WTC11 (cell line): Measurements from ENCODE around the gene AMOT.

Experiments
- CREB1 ChIP-seq: sonication (generic); formaldehyde crosslinking; IDR thresholded peaks from 2 replicates; pipeline ENCODE4 v1.8.0; 2023; ENCODE audit warnings: mild to moderate bottlenecking, missing genetic modification reagents
- CTCF ChIP-seq: fragments of 200-600 bp; IDR thresholded peaks from 2 replicates; pipeline ENCODE4 v1.8.0; 2022; ENCODE audit warnings: antibody characterized with exemption
- ELF4 ChIP-seq: sonication (generic); formaldehyde crosslinking; IDR thresholded peaks from 2 replicates; pipeline ENCODE4 v1.8.1; 2022; ENCODE audit warnings: low read depth, mild to moderate bottlenecking, moderate library complexity, missing genetic modification reagents
- FOXP1 ChIP-seq: sonication (generic); formaldehyde crosslinking; IDR thresholded peaks from 2 replicates; pipeline ENCODE4 v1.8.0; 2022; ENCODE audit warnings: missing genetic modification reagents, mild to moderate bottlenecking, moderate library complexity, borderline replicate concordance
- IRF1 ChIP-seq: sonication (generic); formaldehyde crosslinking; IDR thresholded peaks from 2 replicates; pipeline ENCODE4 v1.8.0; 2023; ENCODE audit warnings: missing genetic modification reagents
- SMAD4 ChIP-seq: sonication (generic); formaldehyde crosslinking; IDR thresholded peaks from 2 replicates; pipeline ENCODE4 v1.8.0; 2022; ENCODE audit warnings: mild to moderate bottlenecking, missing genetic modification reagents
- TF ChIP-seq, protein P1 (sequence below): sonication (generic); formaldehyde crosslinking; IDR thresholded peaks from 2 replicates; pipeline ENCODE4 v1.8.1; 2023; ENCODE audit warnings: mild to moderate bottlenecking, moderate library complexity, missing genetic modification reagents

DNA sequence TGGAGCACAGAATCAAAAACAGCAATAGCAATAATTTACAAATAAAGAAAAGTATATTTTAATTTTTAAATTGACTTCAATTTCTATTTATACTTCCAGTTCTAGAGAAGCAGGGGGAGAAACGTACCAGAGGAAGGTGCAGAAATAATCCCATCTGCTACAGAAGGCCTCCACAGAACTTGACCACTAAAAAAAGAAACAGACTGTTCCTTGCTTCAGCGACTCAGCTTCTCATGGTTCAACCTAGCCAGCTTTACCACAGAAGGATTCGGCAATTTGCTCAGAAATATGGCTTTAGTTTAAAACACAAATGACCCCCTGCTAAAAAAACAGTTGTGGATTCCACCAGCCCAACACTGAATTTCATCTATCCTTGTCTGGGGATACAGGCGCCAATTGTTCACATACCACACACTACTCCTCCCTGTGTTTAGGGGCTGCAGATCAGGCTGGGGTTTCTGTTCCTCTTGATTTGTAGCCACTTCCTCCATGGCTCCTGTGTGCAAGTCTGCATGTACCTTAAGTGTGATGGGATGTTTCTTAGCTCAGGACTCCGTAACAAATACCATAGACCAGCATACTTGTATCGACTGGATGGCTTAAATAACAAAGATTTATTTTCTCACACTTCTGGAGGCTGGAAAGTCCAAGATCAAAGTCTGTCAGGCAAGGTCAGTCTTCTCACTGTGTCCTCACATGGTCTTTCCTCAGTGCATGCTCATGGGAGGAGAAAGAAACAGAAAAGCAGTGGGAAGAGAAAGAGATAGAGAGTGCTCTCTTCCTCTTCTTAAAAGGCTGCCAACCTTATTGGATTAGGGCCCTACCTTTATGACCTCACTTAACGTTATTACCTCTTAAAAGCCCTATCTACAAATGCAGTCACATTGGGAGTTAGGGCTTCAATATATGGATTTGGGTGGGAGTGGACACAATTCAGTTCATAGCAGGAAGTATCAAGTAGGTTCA lies 79.1 kb downstream of the AMOT start:
- no peak for TF ChIP-seq CTCF
- no peak for TF ChIP-seq SMAD4 (CRISPR knock-in tag)
- no peak for TF ChIP-seq ELF4 (CRISPR knock-in tag)
- TF ChIP-seq, protein P1, sequence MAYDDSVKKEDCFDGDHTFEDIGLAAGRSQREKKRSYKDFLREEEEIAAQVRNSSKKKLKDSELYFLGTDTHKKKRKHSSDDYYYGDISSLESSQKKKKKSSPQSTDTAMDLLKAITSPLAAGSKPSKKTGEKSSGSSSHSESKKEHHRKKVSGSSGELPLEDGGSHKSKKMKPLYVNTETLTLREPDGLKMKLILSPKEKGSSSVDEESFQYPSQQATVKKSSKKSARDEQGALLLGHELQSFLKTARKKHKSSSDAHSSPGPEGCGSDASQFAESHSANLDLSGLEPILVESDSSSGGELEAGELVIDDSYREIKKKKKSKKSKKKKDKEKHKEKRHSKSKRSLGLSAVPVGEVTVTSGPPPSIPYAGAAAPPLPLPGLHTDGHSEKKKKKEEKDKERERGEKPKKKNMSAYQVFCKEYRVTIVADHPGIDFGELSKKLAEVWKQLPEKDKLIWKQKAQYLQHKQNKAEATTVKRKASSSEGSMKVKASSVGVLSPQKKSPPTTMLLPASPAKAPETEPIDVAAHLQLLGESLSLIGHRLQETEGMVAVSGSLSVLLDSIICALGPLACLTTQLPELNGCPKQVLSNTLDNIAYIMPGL (CRISPR knock-in tag): no peak
- no peak for TF ChIP-seq IRF1
- TF ChIP-seq CREB1: no peak
- TF ChIP-seq FOXP1 (CRISPR knock-in tag): no peak
